Erythroblast (primary cell): Measurements from ENCODE around the gene PTPRN.

Experiments used
- GATA1 ChIP-seq: IDR thresholded peaks from 2 replicates; pipeline ENCODE4 v1.6.1; 2011; ENCODE audit warnings: low read depth, mild to moderate bottlenecking, control low read depth, low read length, moderate library complexity
- POLR2A ChIP-seq: IDR thresholded peaks from 2 replicates; pipeline ENCODE4 v1.6.1; 2011; ENCODE audit warnings: mild to moderate bottlenecking, low read length

GRCh38 chr2:219308142-219309101 is 779 bp downstream of the PTPRN start:
- TF ChIP-seq POLR2A (no peak), GATA1 (no peak)
